ENCODE data around the gene CRACDL. TPM values are rescaled to one million over a fixed set of nuclear protein-coding genes. Genes with fewer than 3 reads are reported as not detected.
A peak's percentile ranks its signal among the peaks of the same experiment; 100 is the strongest.

Gene CRACDL
- total and polyA plus RNA-seq, 2 of the 13 experiments (the other 11 are each of a cell fraction or from before 2014, with no cell fraction given): 0.15 to 0.26 TPM

- TF ChIP-seq USF2 (IDR thresholded peaks at IDR 0.05; ENCODE audit: low read depth, low read length) (no peak), USF2 (CRISPR knock-in tag; IDR thresholded peaks at IDR 0.05; ENCODE audit: borderline replicate concordance) (no peak), FUBP1 (CRISPR knock-in tag; IDR thresholded peaks at IDR 0.05; ENCODE audit: borderline replicate concordance) (no peak), CBFB (CRISPR knock-in tag; IDR thresholded peaks at IDR 0.05) (no peak; the same call in 1 of the 2 replicates), TCF7L2 (IDR thresholded peaks at IDR 0.05; ENCODE audit: low read depth, low read length) (no peak), ZNF326 (CRISPR knock-in tag; IDR thresholded peaks at IDR 0.05; ENCODE audit: borderline replicate concordance) (no peak), MXI1 (IDR thresholded peaks at IDR 0.05; ENCODE audit: borderline replicate concordance, low read depth, low read length) (peak; percentile 38; the same call in 1 of the 3 replicates), RELA (CRISPR knock-in tag; IDR thresholded peaks at IDR 0.05) (no peak), TBX3 (IDR thresholded peaks at IDR 0.05; ENCODE audit: borderline replicate concordance) (no peak; the same call in 1 of the 2 replicates), PATZ1 (CRISPR knock-in tag; IDR thresholded peaks at IDR 0.05) (peak; percentile 64; the same call in 1 of the 2 replicates), RBM39 (IDR thresholded peaks at IDR 0.05; ENCODE audit: low read depth, low read length, poor library complexity, severe bottlenecking) (no peak), FOXC1 (CRISPR knock-in tag; IDR thresholded peaks at IDR 0.05; ENCODE audit: borderline replicate concordance) (no peak), RARA (CRISPR knock-in tag; IDR thresholded peaks at IDR 0.05) (peak; percentile 47; the same call in 1 of the 2 replicates), MTF1 (CRISPR knock-in tag; IDR thresholded peaks at IDR 0.05) (no peak), SRY (CRISPR knock-in tag; IDR thresholded peaks at IDR 0.05) (no peak), HOXA3 (CRISPR knock-in tag; IDR thresholded peaks at IDR 0.05) (peak; percentile 67; the same call in 1 of the 2 replicates), ZC3H13 (CRISPR knock-in tag; IDR thresholded peaks at IDR 0.05) (no peak), ZNF616 (CRISPR knock-in tag; IDR thresholded peaks at IDR 0.05; ENCODE audit: low read depth) (no peak), ATF3 (CRISPR knock-in tag; IDR thresholded peaks at IDR 0.05) (no peak), NFE2 (CRISPR knock-in tag; IDR thresholded peaks at IDR 0.05) (no peak), NRL (CRISPR knock-in tag; IDR thresholded peaks at IDR 0.05; ENCODE audit: borderline replicate concordance) (no peak; the same call in 1 of the 2 replicates), ZNF7 (CRISPR knock-in tag; IDR thresholded peaks at IDR 0.05) (no peak), XRCC5 (optimal IDR thresholded peaks at IDR 0.05; ENCODE audit: low read length) (peak; percentile 55), ZNF354B (CRISPR knock-in tag; IDR thresholded peaks at IDR 0.05) (no peak), HCFC1 (IDR thresholded peaks at IDR 0.05; ENCODE audit: low read depth, low read length) (no peak)
These were observed 26.5 kb downstream of the CRACDL start (continued) for GRCh38 chr2:98909317-98910211.
